Measurements from ENCODE around the gene SPEN.

DNA sequence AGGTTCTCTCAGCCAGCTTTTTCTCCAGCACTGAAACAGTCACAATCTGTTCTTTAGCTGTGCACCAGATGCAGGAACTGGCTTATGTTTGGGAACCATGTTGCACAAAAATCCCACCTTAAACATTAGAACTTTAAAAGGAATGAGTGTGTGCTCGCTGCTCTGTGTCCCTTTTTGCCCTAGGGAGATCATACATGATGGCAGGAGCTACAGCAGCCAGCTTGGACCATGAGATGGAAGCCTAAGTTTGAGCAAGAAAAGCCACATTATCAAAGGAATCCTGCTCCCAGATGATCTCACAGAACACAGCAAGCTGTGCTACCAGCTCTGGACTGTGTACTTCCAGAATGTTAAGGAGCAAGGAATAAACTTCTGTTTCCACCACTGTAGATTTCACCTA, 124.9 kb downstream of the SPEN start:
- TF ChIP-seq TAF1 (IDR thresholded peaks at IDR 0.05; ENCODE audit: borderline replicate concordance, insufficient read depth, low read length) (no peak), POLR2AphosphoS5 (IDR thresholded peaks at IDR 0.05; ENCODE audit: low read depth, low read length) (no peak)

All from PFSK-1 (cell line).